ENCODE measurements around the gene RPTOR.
A peak's percentile ranks its signal among the peaks of the same experiment; 100 is the strongest.

RPTOR gene

GRCh38 chr17:80546267-80546666, 1.6 kb downstream of the RPTOR start:
- no peak for DNase-seq (ENCODE audit: low read depth)
- TF ChIP-seq CTCF (IDR thresholded peaks at IDR 0.05; ENCODE audit: low read depth, low read length, missing control alignments), result no peak
- in situ Hi-C loops (cut with HindIII; ENCODE audit: low sequenced_read_pairs), result loop anchor here (10.0 kb wide), 1 partner anchor 51 kb away; no protein-coding TSS in a partner anchor
- no peak overlapping the region for H3K4me3 ChIP-seq (ENCODE audit: low read depth, low read length)

GRCh38 chr17:80552523-80552922, 7.9 kb downstream of the RPTOR start:
- TF ChIP-seq CTCF (IDR thresholded peaks at IDR 0.05; ENCODE audit: low read depth, low read length, missing control alignments), result no peak
- DNase-seq (ENCODE audit: low read depth), result no peak
- in situ Hi-C loops (cut with HindIII; ENCODE audit: low sequenced_read_pairs), result no loop called here

GRCh38 chr17:80555266-80555665, 10.6 kb downstream of the RPTOR start:
- H3K4me3 ChIP-seq (ENCODE audit: low read depth, low read length), result no peak overlapping the region
- DNase-seq (ENCODE audit: low read depth), result no peak
- TF ChIP-seq CTCF (IDR thresholded peaks at IDR 0.05; ENCODE audit: low read depth, low read length, missing control alignments), result no peak
- in situ Hi-C loops (cut with HindIII; ENCODE audit: low sequenced_read_pairs), result no loop called here

More at GRCh38 chr17:80552523-80552922, 7.9 kb downstream of the RPTOR start:
- H3K4me3 ChIP-seq (ENCODE audit: low read depth, low read length), result no peak overlapping the region

GRCh38 chr17:80558046-80558445, 13.4 kb downstream of the RPTOR start:
- no peak for DNase-seq (ENCODE audit: low read depth)
- no peak for TF ChIP-seq CTCF (IDR thresholded peaks at IDR 0.05; ENCODE audit: low read depth, low read length, missing control alignments)
- in situ Hi-C loops (cut with HindIII; ENCODE audit: low sequenced_read_pairs), result no loop called here
- no peak overlapping the region for H3K4me3 ChIP-seq (ENCODE audit: low read depth, low read length)

GRCh38 chr17:80559825-80560251, 15.2 kb downstream of the RPTOR start:
- no peak overlapping the region for H3K4me3 ChIP-seq (ENCODE audit: low read depth, low read length)
- no peak for TF ChIP-seq CTCF (IDR thresholded peaks at IDR 0.05; ENCODE audit: low read depth, low read length, missing control alignments)
- in situ Hi-C loops (cut with HindIII; ENCODE audit: low sequenced_read_pairs), result no loop called here

GRCh38 chr17:80561541-80562114, 17.0 kb downstream of the RPTOR start:
- H3K4me3 ChIP-seq (ENCODE audit: low read depth, low read length), result no peak overlapping the region
- no peak for TF ChIP-seq CTCF (IDR thresholded peaks at IDR 0.05; ENCODE audit: low read depth, low read length, missing control alignments)
- no peak for DNase-seq (ENCODE audit: low read depth)
- in situ Hi-C loops (cut with HindIII; ENCODE audit: low sequenced_read_pairs), result no loop called here

More at GRCh38 chr17:80559825-80560251, 15.2 kb downstream of the RPTOR start:
- DNase-seq (ENCODE audit: low read depth), result peak; percentile 76
